SK-N-MC (cell line): Measurements from ENCODE around the gene SLFN14.
A peak's percentile ranks its signal among the peaks of the same experiment; 100 is the strongest.
"Not testable (repeated sequence)": the region's sequence is repeated elsewhere in the genome, so short reads cannot be mapped to it uniquely, and the experiment has no call there.

Source experiments
- DNase-seq: peaks from one replicate; pipeline ENCODE4 v3.0.0-alpha.2; 2011; ENCODE audit warnings: low read depth, low spot score
- H3K27ac ChIP-seq: fragments of 200-600 bp; sonication (generic); 2 replicates; pipeline ENCODE4 v1.5.1; 2016; ENCODE audit warnings: mixed run types
- H3K36me3 ChIP-seq: fragments of 200-600 bp; sonication (generic); 2 replicates; pipeline ENCODE4 v1.6.1; 2017; ENCODE audit warnings: antibody characterized with exemption, low read length, mixed read lengths; ENCODE audit not compliant: insufficient read depth
- H3K4me3 ChIP-seq: fragments of 200-600 bp; sonication (generic); 2 replicates; pipeline ENCODE4 v1.5.1; 2016
- H3K9ac ChIP-seq: fragments of 200-600 bp; sonication (generic); 2 replicates; pipeline ENCODE4 v1.8.0; 2017; ENCODE audit warnings: mixed run types, mixed read lengths; ENCODE audit not compliant: insufficient read length
- H3K9me3 ChIP-seq: fragments of 200-600 bp; sonication (generic); 2 replicates; pipeline ENCODE4 v1.6.1; 2017; ENCODE audit warnings: low read depth, mild to moderate bottlenecking, antibody characterized with exemption, low read length, moderate library complexity, mixed read lengths
- EZH2 ChIP-seq: fragments of 200-600 bp; sonication (generic); IDR thresholded peaks from one replicate; pipeline ENCODE4 v1.6.1; 2017; ENCODE audit warnings: antibody characterized with exemption
- FOXP2 ChIP-seq: optimal IDR thresholded peaks from 2 replicates; pipeline ENCODE3; 2011; ENCODE audit warnings: mild to moderate bottlenecking, moderate library complexity; ENCODE audit not compliant: insufficient read depth; ENCODE audit errors: extremely low read length, control extremely low read depth
- POLR2AphosphoS5 ChIP-seq: IDR thresholded peaks from 2 replicates; pipeline ENCODE4 v1.6.1; 2012; ENCODE audit warnings: mild to moderate bottlenecking, low read depth, low read length, borderline replicate concordance

SLFN14 gene

DNA sequence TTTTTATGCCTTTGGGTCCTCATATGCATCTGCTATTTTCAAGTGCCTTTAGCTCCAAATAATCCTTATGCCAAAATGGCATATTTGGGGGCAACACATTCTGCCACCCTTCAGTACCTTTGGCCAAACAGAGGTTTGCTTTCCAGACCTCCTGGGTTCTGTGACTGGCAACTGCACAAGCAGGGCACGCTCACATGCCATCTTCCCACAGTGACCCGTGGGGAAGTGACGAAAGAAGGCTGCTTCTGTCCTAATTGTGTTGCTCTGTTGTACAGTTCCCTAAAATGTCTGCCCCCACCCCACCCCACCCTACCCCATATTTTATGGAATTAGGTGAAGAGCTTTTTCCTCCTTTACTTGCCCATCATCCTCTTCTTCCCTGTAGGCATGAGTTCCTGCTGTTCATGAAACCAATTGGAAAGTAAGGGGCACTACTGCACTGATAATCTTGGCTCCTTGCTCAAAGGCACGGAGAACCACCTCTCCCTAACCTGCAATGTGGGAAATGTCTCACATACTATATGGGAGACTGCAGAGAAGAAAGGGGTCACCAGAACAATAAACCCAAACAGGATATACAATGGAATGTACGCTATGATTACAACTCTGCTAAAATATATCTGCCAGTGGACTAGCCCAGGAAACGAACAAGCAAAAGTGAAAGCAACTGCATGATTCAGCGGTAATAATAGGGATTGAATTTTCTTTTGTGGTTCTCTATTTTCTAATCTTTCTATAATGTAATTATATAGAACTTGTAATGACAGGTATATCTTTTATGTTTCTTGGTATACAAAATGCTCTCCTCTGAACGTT is 19.8 kb downstream of the SLFN14 start:
- Histone ChIP-seq H3K9ac (peak overlapping the region; percentile 58), H3K27ac (peak overlapping the region; percentile 42; the same call in 1 of the 2 replicates), H3K4me3 (peak overlapping the region; percentile 57), H3K36me3 (no peaks in the 10 kb centered on the region), H3K9me3 (no peaks in the 10 kb centered on the region)
- DNase-seq, result no peak
- TF ChIP-seq EZH2, result no peak
- no peak for TF ChIP-seq POLR2AphosphoS5
- TF ChIP-seq FOXP2, result no peak

DNA sequence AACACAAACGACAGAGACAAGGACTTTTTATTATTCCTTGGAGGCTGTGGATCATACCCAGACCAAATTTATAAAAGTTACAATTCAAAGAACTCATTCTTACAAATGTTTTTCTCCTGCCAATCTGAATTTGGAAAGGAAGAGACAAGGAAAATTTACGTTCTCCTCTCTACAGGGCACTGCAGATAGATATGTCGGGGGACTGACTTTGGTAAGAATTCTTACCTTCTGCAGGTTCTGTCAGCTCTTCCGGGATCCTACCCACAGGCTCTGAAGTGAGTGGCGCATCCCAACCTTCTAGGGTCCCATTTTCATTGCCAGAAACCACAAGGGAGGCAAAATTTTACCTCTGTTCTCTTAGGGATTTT is 21.0 kb downstream of the SLFN14 start:
- Histone ChIP-seq H3K4me3 (peak overlapping the region; percentile 66), H3K36me3 (no peaks in the 10 kb centered on the region), H3K9ac (peak overlapping the region; percentile 68), H3K9me3 (no peaks in the 10 kb centered on the region), H3K27ac (peak overlapping the region; percentile 81)
- no peak for DNase-seq
- TF ChIP-seq FOXP2, result no peak
- no peak for TF ChIP-seq EZH2
- TF ChIP-seq POLR2AphosphoS5, result no peak

DNA sequence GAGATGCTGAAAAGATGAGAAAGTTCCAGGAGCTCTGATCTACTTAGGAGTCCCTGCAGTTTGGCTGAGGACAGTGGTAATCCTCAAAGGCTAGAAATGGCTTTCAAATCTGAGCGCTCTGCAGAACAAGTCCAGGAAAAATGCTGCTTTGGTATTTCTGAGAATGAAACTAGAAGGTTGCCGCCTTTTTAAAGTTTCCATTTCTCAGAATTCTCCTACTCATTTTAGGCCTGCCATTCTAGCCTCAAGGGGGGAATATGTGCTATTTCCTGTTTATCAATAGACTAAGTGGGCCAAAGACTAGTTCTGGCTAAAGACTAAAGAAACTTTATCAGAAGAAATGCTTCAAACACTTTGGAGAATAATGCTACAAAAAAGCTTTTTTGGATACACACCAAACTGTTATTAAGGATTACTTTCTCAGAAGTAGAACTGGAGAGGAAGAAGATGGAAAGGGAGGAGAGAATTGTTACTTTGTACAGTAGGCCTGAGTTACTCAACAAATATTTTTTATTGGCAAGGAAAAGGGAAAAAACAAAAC is 22.9 kb downstream of the SLFN14 start, which contains the start of gene SLFN12L:
SLFN12L (minus strand) TSS at position 78 of the 541 bp plus-strand sequence. CDS start 15,314 bp downstream, outside the sequence.
- peak within 1 kb of the TSS; percentile 1 for H3K9ac ChIP-seq
- peak within 1 kb of the TSS; percentile 8 for H3K4me3 ChIP-seq
- H3K27ac ChIP-seq, result peak within 1 kb of the TSS; percentile 87
- no peak for TF ChIP-seq EZH2
- no peaks in the 10 kb centered on the region for H3K9me3 ChIP-seq
- DNase-seq, result no peak
- H3K36me3 ChIP-seq, result no peaks in the 10 kb centered on the region

DNA sequence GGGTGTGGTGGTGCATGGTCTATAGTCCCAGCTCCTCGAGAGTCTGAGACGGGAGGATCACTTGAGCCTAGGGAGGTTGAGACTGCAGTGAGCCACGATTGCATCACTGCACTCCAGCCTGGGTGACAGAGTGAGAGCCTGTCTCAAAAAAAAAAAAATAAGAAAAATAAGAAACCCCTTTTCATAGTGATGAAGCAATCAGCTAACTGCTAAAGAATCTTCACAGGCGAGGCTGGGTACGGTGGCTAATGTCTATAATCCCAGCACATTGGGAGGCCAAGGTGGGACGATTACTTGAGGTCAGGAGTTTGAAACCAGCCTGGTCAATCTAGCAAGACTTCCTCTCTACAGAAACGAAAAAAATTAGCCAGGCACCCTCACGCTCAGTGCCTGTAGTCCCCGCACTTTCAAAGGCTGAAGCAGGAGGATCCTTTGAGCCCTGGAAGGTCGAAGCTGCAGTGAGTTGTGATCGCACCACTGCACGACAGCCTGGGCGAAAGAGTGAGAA is 23.9 kb downstream of the SLFN14 start:
- H3K9me3 ChIP-seq, result no peaks in the 10 kb centered on the region
- no peak for TF ChIP-seq FOXP2
- DNase-seq, result no peak
- H3K27ac ChIP-seq, result peak overlapping the region; percentile 87
- H3K36me3 ChIP-seq, result no peaks in the 10 kb centered on the region
- H3K4me3 ChIP-seq, result no peak overlapping the region
- no peak overlapping the region for H3K9ac ChIP-seq

DNA sequence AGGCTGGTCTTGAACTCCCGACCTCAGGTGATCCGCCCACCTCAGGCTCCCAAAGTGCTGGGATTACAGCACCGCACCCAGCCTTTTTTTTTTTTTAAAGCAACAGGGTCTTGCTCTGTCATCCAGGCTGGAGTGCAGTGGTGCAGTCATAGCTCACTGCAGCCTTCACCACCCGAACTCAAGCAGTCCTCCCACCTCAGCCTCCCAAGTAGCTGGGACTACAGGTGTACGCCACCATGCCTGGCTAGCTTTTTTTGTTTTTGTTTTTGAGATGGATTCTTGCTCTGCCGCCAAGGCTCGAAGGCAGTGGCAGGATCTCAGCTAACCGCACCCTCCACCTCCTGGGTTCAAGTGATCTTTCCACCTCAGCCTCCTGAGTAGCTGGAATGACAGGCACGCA is 25.2 kb downstream of the SLFN14 start:
- H3K4me3 ChIP-seq, H3K36me3 ChIP-seq, H3K9ac ChIP-seq, H3K9me3 ChIP-seq, DNase-seq, H3K27ac ChIP-seq: not testable (repeated sequence)

DNA sequence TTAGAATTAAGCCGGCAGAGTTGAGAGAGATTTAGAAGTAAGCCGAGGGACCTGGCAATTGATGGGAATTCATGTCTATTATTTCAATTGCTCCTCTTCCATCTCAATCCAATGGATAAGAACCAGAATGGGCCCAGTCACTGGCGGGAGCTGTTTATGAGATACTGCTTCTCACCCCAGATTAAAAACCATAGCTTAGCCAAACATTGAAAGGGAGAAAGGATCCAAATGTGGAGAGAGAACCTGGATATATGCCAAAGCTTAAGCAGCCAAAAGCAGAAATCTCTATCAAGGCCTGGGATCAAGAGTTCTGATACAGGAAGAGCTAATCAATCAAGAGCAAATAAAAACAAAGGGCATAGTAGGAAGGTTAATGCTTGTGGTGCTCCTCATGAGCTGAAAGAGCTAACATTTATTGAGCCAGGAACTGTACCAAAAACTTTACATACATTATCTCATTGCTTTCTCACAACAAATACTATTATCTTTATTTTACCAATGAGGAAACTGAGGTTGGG is 26.0 kb downstream of the SLFN14 start:
- H3K4me3 ChIP-seq, result no peak overlapping the region
- H3K27ac ChIP-seq, result peak overlapping the region; percentile 67; the same call in 1 of the 2 replicates
- no peak for DNase-seq
- no peaks in the 10 kb centered on the region for H3K36me3 ChIP-seq
- H3K9ac ChIP-seq, result no peak overlapping the region
- TF ChIP-seq FOXP2 (no peak), POLR2AphosphoS5 (no peak), EZH2 (no peak)
- no peaks in the 10 kb centered on the region for H3K9me3 ChIP-seq

DNA sequence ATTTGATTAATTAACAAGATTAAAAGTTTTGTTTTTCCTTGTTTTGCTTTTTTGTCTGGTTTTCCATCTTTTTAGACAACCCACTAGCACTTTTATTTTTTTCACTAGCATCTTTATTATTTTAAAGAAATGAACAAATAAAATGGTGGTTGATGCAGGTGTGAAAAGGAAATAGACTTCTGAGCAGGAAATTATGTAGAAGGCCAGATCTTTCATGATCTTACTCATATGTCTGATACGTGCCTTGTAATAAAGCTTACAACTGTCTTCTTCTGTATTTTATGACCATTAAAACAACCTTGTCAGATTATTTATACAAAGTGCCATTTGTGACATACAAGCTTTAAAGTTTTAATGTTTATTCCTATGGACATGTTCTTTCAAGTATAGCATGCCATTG is 29.5 kb downstream of the SLFN14 start:
- TF ChIP-seq FOXP2 (no peak), EZH2 (no peak), POLR2AphosphoS5 (no peak)
- DNase-seq, result no peak
- Histone ChIP-seq H3K4me3 (no peak overlapping the region), H3K27ac (peak overlapping the region; percentile 72), H3K36me3 (no peaks in the 10 kb centered on the region), H3K9ac (no peak overlapping the region), H3K9me3 (no peaks in the 10 kb centered on the region)

DNA sequence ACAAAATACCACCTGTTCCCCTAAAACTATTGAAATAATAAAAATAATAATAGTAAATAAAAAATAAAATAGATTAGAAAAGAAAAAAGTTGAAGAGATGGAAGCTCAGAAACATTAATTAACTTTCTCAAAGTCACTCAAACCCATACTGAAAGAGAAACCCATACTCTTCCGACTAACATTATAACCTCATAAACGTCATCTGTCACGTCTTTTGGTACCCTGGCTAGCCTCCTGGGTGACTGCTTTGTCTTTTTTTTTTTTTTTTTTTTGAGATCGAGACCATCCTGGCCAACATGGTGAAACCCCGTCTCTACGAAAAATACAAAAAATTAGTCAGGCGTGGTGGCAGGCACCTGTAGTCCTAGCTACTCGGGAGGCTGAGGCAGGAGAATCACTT is 30.8 kb downstream of the SLFN14 start:
- H3K9ac ChIP-seq, result no peak overlapping the region
- no peak for DNase-seq
- TF ChIP-seq POLR2AphosphoS5 (no peak), FOXP2 (no peak), EZH2 (no peak)
- no peaks in the 10 kb centered on the region for H3K36me3 ChIP-seq
- H3K27ac ChIP-seq, result no peak overlapping the region
- H3K9me3 ChIP-seq, result no peaks in the 10 kb centered on the region
- H3K4me3 ChIP-seq, result no peak overlapping the region

DNA sequence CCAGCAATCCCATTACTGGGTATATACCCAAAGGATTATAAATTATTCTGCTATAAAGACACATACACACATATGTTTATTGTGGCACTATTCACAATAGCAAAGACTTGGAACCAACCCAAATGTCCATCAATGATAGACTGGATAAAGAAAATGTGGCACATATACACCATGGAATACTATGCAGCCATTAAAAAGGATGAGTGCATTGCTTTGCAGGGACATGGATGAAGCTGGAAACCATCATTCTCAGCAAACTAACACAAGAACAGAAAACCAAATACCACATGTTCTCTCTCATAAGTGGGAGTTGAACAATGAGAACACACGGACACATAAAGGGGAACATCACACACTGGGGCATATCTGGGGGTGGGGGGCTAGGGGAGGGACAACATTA is 31.3 kb downstream of the SLFN14 start:
- H3K4me3 ChIP-seq, H3K27ac ChIP-seq, H3K9ac ChIP-seq, DNase-seq, H3K9me3 ChIP-seq, H3K36me3 ChIP-seq: not testable (repeated sequence)
